ENCODE data around the gene LSM3.
A peak's percentile ranks its signal among the peaks of the same experiment; 100 is the strongest.

The LSM3 gene

DNA sequence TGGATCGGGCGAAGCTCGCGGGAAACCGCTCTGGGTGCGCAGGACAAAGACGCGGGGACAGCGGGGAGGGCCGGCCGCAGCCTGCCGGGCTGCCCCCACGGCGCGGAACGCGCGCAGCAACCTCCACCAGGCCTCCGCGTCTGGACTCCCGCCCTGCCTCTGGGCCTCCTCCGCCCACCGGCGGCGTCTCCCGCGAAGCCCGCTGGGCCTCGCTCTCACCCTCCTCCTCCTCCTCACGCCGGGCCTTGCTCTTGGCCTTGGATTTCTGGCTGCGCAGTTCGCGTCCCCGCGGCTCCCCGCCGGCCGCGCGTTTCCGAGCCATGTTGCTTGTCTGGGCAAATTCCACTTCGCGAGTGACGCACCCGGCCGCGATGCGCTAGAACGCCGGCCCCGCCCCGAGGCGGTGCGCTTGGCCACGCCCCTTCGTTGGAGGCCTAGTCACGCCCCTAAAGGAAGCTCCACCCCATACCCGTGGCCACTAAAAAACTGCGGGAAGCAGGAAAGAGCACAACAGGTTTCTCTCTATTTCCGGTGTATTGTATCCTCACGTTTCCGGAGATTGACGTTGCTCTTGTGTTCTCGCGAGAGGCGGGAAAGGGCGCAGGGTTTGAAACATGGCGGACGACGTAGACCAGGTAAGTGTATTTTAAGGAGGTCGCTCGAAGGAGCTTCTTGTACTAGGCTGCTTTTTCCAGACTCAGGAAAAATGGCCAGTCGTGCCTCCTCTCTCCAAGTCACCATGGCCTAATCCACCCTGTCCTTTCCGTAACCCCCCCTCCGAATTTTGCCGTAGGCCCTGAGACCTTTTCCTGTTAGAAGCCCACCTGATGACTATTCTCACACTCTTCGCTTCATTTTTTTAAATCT lies at the start of gene LSM3, which contains the start of gene XPC:
TSS of gene LSM3 (plus strand) at position 571 of the 867 bp plus-strand sequence. CDS start at position 615, 44 bp downstream.
TSS of gene XPC (minus strand) at position 355 of the 867 bp plus-strand sequence. CDS start at position 322, 33 bp downstream.
- DNase-seq (ENCODE audit: low spot score): peak; percentile 99

DNA sequence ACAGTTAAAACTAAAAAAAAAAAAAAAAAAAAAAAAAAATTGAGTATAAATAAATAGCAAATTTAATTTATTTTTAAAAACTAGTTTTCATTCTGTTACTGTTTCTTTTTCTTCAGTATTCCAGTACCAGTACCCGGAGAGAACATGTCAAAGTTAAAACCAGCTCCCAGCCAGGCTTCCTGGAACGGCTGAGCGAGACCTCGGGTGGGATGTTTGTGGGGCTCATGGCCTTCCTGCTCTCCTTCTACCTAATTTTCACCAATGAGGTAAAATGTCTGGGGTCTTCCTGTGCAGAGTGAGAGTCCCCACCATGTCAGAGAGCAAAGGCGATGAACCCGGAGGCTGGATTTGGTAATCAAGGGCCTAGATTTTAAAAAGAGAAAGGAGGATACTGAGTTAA lies 49.3 kb upstream of the LSM3 start:
- no peak for DNase-seq (ENCODE audit: low spot score)

DNA sequence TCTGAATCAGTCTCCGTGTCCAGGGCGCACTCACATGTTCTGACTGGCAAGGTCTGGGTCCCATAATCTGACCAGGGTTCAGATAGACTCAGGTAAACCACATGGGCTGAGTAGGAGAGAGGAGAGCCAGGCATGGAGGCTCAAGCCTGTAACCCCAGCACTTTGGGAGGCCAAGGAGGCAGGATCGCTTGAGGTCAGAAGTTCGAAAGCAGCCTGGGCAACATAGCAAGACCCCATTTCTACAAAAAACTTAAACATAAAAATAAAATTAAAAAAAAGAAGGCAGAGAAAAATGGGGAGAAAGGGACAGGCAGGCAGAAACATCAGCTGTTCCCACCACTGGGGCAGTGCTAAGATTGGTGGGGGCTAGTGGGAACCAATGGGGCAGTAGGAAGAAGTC lies 48.4 kb upstream of the LSM3 start:
- DNase-seq (ENCODE audit: low spot score): no peak

DNA sequence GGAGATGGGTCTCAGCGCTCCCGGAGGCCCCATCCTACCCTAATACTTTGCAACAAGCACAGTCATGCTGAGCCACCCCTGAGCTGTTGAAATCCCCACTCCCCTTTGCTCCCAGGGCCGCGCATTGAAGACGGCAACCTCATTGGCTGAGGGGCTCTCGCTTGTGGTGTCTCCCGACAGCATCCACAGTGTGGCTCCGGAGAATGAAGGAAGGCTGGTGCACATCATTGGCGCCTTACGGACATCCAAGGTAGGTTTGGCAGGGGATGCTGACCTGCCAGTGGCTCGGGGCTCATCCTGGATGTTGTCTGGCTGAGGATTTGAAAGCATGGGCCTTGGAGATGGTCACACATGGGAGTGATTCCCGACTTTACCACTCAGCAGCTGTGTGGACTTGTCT lies 47.9 kb upstream of the LSM3 start:
- no peak for DNase-seq (ENCODE audit: low spot score)

GRCh38 chr3:14131134-14131533 lies 47.5 kb upstream of the LSM3 start:
- DNase-seq (ENCODE audit: low spot score): no peak

DNA sequence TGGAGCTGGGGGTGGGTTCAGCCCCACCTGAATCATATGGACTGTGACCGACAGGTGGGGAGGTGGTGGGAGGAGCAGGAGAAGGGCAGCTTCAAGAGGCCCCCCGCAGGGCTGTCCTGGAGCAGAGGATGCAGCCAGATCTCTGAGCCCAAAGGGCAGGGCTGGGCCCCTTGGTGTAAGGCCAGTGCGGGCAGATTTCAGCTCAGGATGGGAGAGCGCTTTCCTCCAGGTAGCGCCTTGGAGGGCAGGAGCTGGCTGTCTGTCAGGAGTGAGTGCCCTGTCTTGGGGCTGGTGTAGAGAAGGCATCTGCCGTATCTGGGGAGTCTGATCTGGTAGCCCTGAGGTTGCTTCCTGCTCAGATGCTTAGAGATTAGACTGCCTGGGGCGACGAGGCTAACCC lies 46.5 kb upstream of the LSM3 start:
- no peak for DNase-seq (ENCODE audit: low spot score)

DNA sequence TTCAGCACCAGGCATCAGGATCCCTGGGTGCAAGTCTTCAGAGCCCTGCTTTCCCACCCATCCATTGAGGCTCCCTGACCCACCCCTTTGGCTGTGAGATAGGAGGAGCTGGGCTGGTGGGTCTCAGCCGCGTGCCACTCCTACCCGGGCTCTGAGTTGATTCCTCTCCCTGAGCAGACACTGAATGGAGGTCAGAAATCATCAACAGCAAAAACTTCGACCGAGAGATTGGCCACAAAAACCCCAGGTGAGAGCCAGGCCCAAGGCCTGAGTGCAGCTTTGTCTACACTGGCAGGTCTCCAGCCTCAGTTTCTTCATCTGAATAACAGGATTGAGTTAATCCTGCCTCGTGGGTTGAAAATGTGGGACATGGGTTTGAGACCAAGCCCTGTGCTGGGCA lies 45.9 kb upstream of the LSM3 start:
- no peak for DNase-seq (ENCODE audit: low spot score)

DNA sequence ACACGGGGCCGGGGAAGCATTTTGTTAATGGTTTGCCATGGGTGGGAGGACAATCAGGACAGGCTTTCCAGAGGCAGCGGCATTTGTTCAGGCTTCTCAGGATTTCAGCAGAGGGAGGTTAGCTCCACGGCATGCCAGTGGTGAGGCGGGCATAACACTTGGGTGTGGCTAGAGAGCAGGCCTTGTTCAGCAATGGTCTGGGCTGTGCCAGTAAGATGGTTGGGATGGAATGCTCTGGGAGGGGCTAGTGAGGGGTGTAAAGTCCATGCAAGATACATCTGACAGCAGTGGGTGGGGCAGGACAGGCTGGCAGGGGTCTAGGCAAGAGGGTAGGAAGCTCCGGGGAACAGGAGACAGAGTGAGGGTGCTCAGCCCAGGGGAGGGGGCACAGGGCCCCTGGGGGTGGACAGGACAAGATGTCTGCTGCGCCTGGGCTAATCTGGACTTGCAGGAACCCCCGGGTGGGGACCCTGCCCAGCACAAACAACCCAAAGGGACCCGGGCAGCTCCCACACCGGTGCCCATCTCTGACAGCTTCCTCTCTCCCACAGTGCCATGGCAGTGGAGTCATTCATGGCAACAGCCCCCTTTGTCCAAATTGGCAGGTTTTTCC lies 45.3 kb upstream of the LSM3 start:
- DNase-seq (ENCODE audit: low spot score): no peak

DNA sequence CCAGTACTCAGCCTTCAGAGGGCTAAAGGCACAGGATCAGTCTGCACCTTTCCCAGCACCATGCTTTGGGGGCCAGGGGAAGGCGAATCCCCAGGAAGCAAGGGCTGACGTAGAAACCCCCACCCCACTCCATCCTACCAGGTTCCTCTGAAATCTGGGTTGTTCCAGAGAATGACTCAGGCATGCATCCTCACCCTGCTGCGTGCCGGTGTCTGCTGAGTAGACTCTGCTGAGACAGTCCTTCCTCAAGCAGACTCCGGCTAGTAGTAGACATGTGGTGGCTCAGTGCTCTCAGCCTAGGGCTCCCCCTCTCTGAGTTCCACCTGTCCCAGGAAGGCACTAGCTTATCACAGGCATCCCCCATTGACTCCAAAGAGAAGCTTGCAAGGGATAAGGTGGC lies 44.7 kb upstream of the LSM3 start:
- no peak for DNase-seq (ENCODE audit: low spot score)

- no peak for DNase-seq (ENCODE audit: low spot score)
These were observed 44.3 kb upstream of the LSM3 start for GRCh38 chr3:14134291-14134690.

- DNase-seq (ENCODE audit: low spot score): no peak
These were observed 43.0 kb upstream of the LSM3 start for GRCh38 chr3:14135581-14135980.

GRCh38 chr3:14137004-14137403 lies 41.6 kb upstream of the LSM3 start:
- DNase-seq (ENCODE audit: low spot score): no peak

DNA sequence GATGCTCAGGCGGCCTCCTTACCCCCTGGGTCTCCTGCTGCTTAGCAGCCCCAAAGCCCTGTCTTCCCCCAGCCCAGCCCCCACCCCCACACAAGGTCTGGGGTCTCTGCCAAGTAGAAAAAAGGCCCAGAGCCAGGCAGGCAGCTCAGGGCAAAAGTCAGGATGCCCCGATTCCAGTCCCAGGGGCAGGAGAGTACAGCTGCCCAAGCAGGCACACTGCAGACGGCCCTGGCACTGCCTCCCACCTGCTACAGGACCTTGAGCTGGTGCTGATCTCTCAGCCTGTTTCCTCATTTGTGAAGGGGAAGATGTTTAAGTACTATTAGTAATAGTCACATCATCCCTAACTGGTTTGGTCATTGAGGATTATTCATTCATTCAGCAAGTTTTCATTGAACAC lies 41.2 kb upstream of the LSM3 start:
- no peak for DNase-seq (ENCODE audit: low spot score)

DNA sequence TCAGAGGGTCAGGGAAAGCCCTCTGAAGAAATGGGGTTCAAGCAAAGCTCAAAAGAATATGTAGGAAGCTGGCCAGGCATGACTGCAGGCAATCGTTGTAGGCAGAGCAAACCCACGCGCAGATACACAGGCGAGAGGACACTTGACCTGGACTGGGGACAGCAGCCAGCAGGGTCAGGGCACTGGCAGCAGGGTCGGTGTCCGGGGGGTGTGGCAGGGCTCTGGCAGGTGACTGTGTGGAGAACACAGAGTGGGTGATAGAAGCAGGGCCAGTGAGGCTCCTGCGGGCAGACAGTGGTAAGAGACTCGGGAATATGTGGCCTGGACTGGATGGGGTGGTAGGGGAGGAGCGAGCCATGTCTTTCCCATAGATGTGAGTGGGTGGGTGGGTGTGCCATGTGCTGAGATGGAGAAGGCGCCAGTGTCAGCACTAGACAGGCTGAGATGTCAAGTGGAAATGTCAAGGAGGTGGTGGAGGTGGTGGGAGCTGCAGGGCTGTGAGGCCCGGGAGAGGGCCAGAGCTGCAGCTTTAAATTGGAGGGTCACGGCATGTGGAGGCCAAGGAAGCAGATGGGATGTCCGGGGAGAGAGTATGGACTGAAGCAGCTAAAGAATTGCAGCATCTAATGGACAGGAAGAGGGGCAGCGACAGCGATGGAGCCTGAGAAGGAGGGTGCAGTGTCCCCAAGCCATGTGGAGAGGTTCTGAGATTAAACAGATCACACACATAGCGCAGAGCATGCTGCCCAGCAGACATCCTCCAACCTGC lies 40.3 kb upstream of the LSM3 start:
- DNase-seq (ENCODE audit: low spot score): no peak

DNA sequence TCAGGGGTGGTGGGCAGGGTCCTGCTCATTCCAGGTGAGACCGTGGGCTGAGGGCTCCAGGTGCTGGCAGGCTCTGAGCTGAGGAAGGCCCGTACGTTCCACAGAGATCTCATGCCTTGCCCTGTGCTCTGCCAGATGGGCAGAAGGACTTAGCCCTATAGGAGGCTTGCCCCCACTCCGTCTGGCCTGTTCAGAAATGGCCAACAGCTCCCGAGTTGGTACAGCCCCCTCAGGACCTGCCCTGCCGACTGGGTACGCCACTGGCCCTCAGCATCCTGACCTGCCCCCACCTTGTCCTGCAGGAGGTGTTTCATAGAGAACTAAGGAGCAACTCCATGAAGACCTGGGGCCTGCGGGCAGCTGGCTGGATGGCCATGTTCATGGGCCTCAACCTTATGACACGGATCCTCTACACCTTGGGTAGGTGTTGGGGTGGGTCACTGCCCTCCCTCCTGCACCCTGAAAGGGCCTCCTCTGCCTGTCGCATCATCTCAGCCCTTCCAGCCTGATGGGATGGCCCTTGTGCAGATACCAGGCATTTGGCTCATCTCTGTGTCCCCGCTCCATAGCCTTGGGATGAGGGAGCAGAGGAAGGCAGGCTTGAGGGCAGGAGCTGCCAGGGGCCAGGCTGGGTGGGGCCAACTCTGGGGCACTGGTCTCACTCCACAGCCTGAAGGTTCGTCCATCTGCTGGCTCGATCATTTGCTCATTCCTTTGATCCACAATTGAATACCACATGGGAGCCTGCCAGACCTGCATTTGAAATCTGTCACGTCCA lies 39.5 kb upstream of the LSM3 start:
- no peak for DNase-seq (ENCODE audit: low spot score)

DNA sequence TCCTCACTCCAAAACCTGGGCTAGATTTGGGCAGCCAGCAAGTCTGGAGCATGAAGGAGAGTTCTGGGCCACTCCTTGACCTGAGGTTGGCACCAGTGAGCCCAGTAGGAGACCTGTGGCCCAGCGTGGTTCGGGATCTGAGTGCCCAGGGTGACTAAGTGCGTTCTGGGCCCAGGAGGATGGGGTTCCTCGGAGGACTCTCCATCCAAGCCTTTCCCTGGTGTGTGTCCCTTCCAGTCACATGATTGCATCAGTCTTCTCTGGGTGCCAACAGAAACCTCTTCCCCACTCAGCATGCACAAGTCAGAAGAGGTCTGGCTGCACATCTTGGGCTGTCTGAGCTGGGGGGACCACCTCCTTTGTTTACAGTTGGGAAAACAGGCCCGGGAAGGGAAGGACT lies 38.8 kb upstream of the LSM3 start:
- no peak for DNase-seq (ENCODE audit: low spot score)

GRCh38 chr3:14140668-14141067 lies 37.9 kb upstream of the LSM3 start:
- DNase-seq (ENCODE audit: low spot score): no peak

DNA sequence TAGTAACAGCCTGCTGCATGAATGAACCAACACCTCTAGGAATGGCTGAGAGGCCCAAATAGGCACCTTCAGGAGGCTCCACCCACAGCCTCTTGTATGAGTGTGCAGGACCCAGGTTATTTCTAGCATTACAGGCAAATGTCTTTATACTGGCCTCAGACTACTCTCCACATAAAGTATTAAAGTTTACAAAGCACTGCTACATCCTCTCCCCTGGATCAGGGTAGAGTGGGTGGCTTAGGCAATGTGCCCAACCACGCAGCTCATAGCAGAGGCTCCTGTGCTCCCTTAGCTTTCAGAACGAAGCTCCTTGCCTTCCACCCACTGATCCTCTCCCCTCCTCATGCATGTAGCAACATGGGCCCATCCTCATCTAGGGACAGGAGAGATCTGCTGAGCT lies 37.5 kb upstream of the LSM3 start:
- DNase-seq (ENCODE audit: low spot score): peak; percentile 29

GRCh38 chr3:14141602-14142341 lies 36.8 kb upstream of the LSM3 start:
- DNase-seq (ENCODE audit: low spot score): peak; percentile 47

DNA sequence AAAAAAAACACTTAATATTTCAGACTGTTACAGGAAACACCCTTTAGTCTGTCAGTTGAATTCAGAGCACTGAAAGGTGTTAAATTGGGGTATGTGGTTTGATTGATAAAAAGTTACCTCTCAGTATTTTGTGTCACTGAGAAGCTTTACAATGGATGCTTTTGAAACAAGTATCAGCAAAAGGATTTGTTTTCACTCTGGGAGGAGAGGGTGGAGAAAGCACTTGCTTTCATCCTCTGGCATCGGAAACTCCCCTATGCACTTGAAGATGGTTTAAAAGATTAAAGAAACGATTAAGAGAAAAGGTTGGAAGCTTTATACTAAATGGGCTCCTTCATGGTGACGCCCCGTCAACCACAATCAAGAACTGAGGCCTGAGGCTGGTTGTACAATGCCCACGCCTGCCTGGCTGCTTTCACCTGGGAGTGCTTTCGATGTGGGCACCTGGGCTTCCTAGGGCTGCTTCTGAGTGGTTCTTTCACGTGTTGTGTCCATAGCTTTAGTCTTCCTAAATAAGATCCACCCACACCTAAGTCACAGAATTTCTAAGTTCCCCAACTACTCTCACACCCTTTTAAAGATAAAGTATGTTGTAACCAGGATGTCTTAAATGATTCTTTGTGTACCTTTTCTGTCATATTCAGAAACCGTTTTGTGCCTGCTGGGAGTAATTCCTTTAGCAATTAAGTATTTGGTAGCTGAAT lies 35.9 kb upstream of the LSM3 start:
- peak; percentile 85 for DNase-seq (ENCODE audit: low spot score)

All from CD4-positive, alpha-beta T cell treated with Interleukin-2 at 100 ng/mL for 4 hours (primary cell).